Endothelial cell of umbilical vein (primary cell): ENCODE measurements around the gene EP400. TPM values are rescaled to one million over a fixed set of nuclear protein-coding genes. Genes with fewer than 3 reads are reported as not detected.

Experiments used
- BruUV-seq: library from RNA; stranded (reverse); fragments of 400-500 nt; replicated peaks from 2 replicates; lab custom pipeline; 2021; lab: Mats Ljungman, UMichigan
- CTCF ChIA-PET: fragments of 300-600, 350-600 bp; sonication (Branson Sonifier 250); formaldehyde crosslinking; loops from one replicate; lab custom pipeline; 2021; ENCODE audit warnings: antibody characterized with exemption, inconsistent platforms; lab: Charles Lee
- POLR2A ChIA-PET: fragments of 300-600, 350-600 bp; sonication (Branson Sonifier 250); formaldehyde crosslinking; loops from one replicate; lab custom pipeline; 2021; ENCODE audit warnings: antibody characterized with exemption, inconsistent platforms; lab: Charles Lee
- DNase-seq: peaks from one replicate; pipeline ENCODE4 v3.0.0-alpha.2; 2011; ENCODE audit warnings: low read depth, low spot score
- FAIRE-seq: peaks from 2 replicates; lab custom pipeline; 2011; peaks lifted over from hg19 to GRCh38; lab: Jason Lieb, UNC
- H2AFZ ChIP-seq: 2 replicates; pipeline ENCODE4 v1.6.0; 2012; ENCODE audit warnings: low read depth, low read length, control low read depth, inconsistent platforms
- H3K27ac ChIP-seq: 2 replicates; pipeline ENCODE4 v1.5.1; 2011; ENCODE audit warnings: low read depth, mild to moderate bottlenecking, control low read depth, low read length, moderate library complexity; ENCODE audit not compliant: insufficient read depth
- H3K27me3 ChIP-seq, 2 experiments: 2 replicates each; pipeline versions ENCODE4 v1.6.0 to v1.6.1; 2011; ENCODE audit warnings: low read length in 2 of 2, mixed read lengths in 1 of 2; ENCODE audit not compliant: control insufficient read depth in 2 of 2, insufficient read depth in 2 of 2
- H3K36me3 ChIP-seq, 2 experiments: 2 replicates in 1 of 2; 3 replicates in 1 of 2; pipeline ENCODE4 v1.5.1; 2011; ENCODE audit warnings: low read length in 2 of 2, mild to moderate bottlenecking in 1 of 2, moderate library complexity in 1 of 2; ENCODE audit not compliant: control insufficient read depth in 2 of 2, insufficient read depth in 2 of 2; ENCODE audit errors: extremely low read depth in 1 of 2
- H3K4me1 ChIP-seq: 3 replicates; pipeline ENCODE4 v1.5.1; 2011; ENCODE audit warnings: mild to moderate bottlenecking, low read length; ENCODE audit not compliant: control insufficient read depth, insufficient read depth; ENCODE audit errors: extremely low read depth
- H3K4me2 ChIP-seq: 2 replicates; pipeline ENCODE4 v1.6.1; 2011; ENCODE audit warnings: low read length, control low read depth, mixed read lengths; ENCODE audit not compliant: insufficient read depth
- H3K4me3 ChIP-seq, 3 experiments: fragments of 200-600 bp in 1 of 3; sonication (generic), shearing (Covaris generic) in 1 of 3; replicated peaks in 1 of 3; 2 replicates each; pipeline ENCODE4 v1.5.1; 2011 to 2016; ENCODE audit warnings: control low read depth in 3 of 3, low read length in 3 of 3, mild to moderate bottlenecking in 2 of 3, inconsistent platforms in 1 of 3, low read depth in 1 of 3, moderate library complexity in 1 of 3; ENCODE audit not compliant: insufficient read depth in 1 of 3
- H3K79me2 ChIP-seq: 2 replicates; pipeline ENCODE4 v1.6.0; 2012; ENCODE audit warnings: low read length, inconsistent platforms; ENCODE audit not compliant: control insufficient read depth, insufficient read depth
- H3K9ac ChIP-seq: replicated peaks from 2 replicates; pipeline ENCODE3; 2011; ENCODE audit warnings: low read length, control low read depth; ENCODE audit not compliant: insufficient read depth; ENCODE audit errors: extremely low read depth
- H3K9me1 ChIP-seq: replicated peaks from 3 replicates; pipeline ENCODE4 v1.6.0; 2011; ENCODE audit warnings: mild to moderate bottlenecking, low read length; ENCODE audit not compliant: control insufficient read depth, insufficient read depth; ENCODE audit errors: extremely low read depth
- H3K9me3 ChIP-seq: replicated peaks from 2 replicates; pipeline ENCODE4 v1.5.1; 2012; ENCODE audit warnings: low read length, inconsistent platforms; ENCODE audit not compliant: control insufficient read depth, insufficient read depth
- H4K20me1 ChIP-seq: replicated peaks from 2 replicates; pipeline ENCODE3; 2011; ENCODE audit warnings: mild to moderate bottlenecking, low read length; ENCODE audit not compliant: control insufficient read depth, insufficient read depth; ENCODE audit errors: extremely low read depth
- EZH2 ChIP-seq: IDR thresholded peaks from 2 replicates; pipeline ENCODE4 v1.6.1; 2012; ENCODE audit warnings: borderline replicate concordance, low read depth, mild to moderate bottlenecking, moderate library complexity, low read length, inconsistent platforms; ENCODE audit not compliant: severe bottlenecking
- FOS ChIP-seq: IDR thresholded peaks from 2 replicates; pipeline ENCODE4 v1.6.1; 2011; ENCODE audit warnings: mild to moderate bottlenecking, low read length, moderate library complexity, borderline replicate concordance; ENCODE audit not compliant: insufficient read depth
- GATA2 ChIP-seq: IDR thresholded peaks from 2 replicates; pipeline ENCODE4 v1.7.0; 2011; ENCODE audit warnings: low read depth, mild to moderate bottlenecking, moderate library complexity, mixed read lengths, low read length; ENCODE audit not compliant: insufficient read length, insufficient read depth
- JUN ChIP-seq: IDR thresholded peaks from 2 replicates; pipeline ENCODE4 v1.6.1; 2011; ENCODE audit warnings: borderline replicate concordance, low read depth; ENCODE audit not compliant: insufficient read length, insufficient read depth
- MYC ChIP-seq: IDR thresholded peaks from one replicate; pipeline ENCODE4 v1.6.1; 2011; ENCODE audit warnings: mild to moderate bottlenecking, low read depth, low read length
- POLR2A ChIP-seq: IDR thresholded peaks from 2 replicates; pipeline ENCODE4 v1.6.1; 2012; ENCODE audit warnings: low read depth, mild to moderate bottlenecking, control low read depth, low read length
- dilution Hi-C: fragments of 300-500 bp; cut with MboI; formaldehyde crosslinking; loops from one replicate; pipeline ENCODE4 v1.15.0; 2019; ENCODE audit warnings: low sequenced_read_pairs; ENCODE audit not compliant: extremely low pct_ligation_motif_present
- intact Hi-C: fragments of 100-400 bp; cut with micrococcal nuclease; formaldehyde crosslinking; loops from one replicate; pipeline ENCODE4 v1.10.0; 2022
- polyA plus RNA-seq, 4 experiments: library from polyadenylated mRNA; depleted of rRNA in 3 of 4; stranded (reverse) in 3 of 4; unstranded in 1 of 4; fragments of >200 nt; gene quantifications; 2 replicates each; pipeline versions ENCODE4 v1.2.1 to v1.2.3, GENCODE V29; 2011 to 2012; ENCODE audit warnings: missing spikeins in 1 of 4
- total RNA-seq: library from RNA; stranded (reverse); gene quantifications from 2 replicates; pipeline ENCODE4 v1.2.3, GENCODE V29; 2021
- TF ChIP-seq, protein P1 (sequence below): IDR thresholded peaks from 2 replicates; pipeline ENCODE4 v1.6.1; 2011; ENCODE audit not compliant: insufficient read depth, insufficient read length
- TF ChIP-seq, protein P2 (sequence below), 2 donors: IDR thresholded peaks; 1 replicate in 1 of 2; 2 replicates in 1 of 2; pipeline ENCODE4 v1.5.1; 2011; ENCODE audit warnings: low read length in 2 of 2, mild to moderate bottlenecking in 2 of 2, moderate library complexity in 2 of 2, control low read depth in 1 of 2, inconsistent platforms in 1 of 2, low read depth in 1 of 2; ENCODE audit not compliant: insufficient read depth in 1 of 2; ENCODE audit errors: extremely low read depth in 1 of 2

Gene EP400
- total and polyA plus RNA-seq, 2 donors (not counting 3 experiments of a cell fraction or from before 2014, with no cell fraction given), result 9.0 to 57.7 TPM

GRCh38 chr12:132025526-132025925 is 75.8 kb downstream of the EP400 start:
- no peaks in the 10 kb centered on the region for H3K9me1 ChIP-seq
- no peaks in the 10 kb centered on the region for H3K27me3 ChIP-seq
- H4K20me1 ChIP-seq, result no peaks in the 10 kb centered on the region
- H3K9ac ChIP-seq, result no peak overlapping the region
- H3K36me3 ChIP-seq, result peaks cover 9 to 55% of the 10 kb centered on the region in 2 experiments
- FAIRE-seq (no peak), DNase-seq (no peak)
- no TSS peak for BruUV-seq
- peaks cover 10% of the 10 kb centered on the region for H3K4me1 ChIP-seq
- POLR2A ChIA-PET, result no interaction called here
- CTCF ChIA-PET, result no interaction called here
- TF ChIP-seq EZH2 (no peak), GATA2 (no peak), MYC (no peak), POLR2A (no peak), FOS (no peak), JUN (no peak)
- TF ChIP-seq, protein P1, sequence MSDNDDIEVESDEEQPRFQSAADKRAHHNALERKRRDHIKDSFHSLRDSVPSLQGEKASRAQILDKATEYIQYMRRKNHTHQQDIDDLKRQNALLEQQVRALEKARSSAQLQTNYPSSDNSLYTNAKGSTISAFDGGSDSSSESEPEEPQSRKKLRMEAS, result no peak
- TF ChIP-seq, protein P2, sequence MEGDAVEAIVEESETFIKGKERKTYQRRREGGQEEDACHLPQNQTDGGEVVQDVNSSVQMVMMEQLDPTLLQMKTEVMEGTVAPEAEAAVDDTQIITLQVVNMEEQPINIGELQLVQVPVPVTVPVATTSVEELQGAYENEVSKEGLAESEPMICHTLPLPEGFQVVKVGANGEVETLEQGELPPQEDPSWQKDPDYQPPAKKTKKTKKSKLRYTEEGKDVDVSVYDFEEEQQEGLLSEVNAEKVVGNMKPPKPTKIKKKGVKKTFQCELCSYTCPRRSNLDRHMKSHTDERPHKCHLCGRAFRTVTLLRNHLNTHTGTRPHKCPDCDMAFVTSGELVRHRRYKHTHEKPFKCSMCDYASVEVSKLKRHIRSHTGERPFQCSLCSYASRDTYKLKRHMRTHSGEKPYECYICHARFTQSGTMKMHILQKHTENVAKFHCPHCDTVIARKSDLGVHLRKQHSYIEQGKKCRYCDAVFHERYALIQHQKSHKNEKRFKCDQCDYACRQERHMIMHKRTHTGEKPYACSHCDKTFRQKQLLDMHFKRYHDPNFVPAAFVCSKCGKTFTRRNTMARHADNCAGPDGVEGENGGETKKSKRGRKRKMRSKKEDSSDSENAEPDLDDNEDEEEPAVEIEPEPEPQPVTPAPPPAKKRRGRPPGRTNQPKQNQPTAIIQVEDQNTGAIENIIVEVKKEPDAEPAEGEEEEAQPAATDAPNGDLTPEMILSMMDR (IDR thresholded peaks at IDR 0.05; ENCODE audit: extremely low read depth in 1 of 2, insufficient read depth in 1 of 2, low read depth in 1 of 2, low read length in 2 of 2), result no peak
- dilution Hi-C loops, result no loop called here
- intact Hi-C loops, result no loop called here
- no peaks in the 10 kb centered on the region for H3K9me3 ChIP-seq
- H3K27ac ChIP-seq, result no peak overlapping the region
- H3K79me2 ChIP-seq, result no peaks in the 10 kb centered on the region
- no peak overlapping the region for H3K4me2 ChIP-seq
- no peak overlapping the region for H2AFZ ChIP-seq
- H3K4me3 ChIP-seq, result no peak overlapping the region
